H9 (cell line): Measurements from ENCODE around the gene DNAJC7. TPM values are rescaled to one million over a fixed set of nuclear protein-coding genes. Genes with fewer than 3 reads are reported as not detected.

ENCODE experiments used
- DNase-seq: peaks from one replicate; pipeline ENCODE4 v3.0.0-alpha.2; 2017
- H2AFZ ChIP-seq: one replicate; pipeline ENCODE4 v1.6.1; 2013; ENCODE audit warnings: mild to moderate bottlenecking, low read length, control low read depth, moderate library complexity
- H2AK5ac ChIP-seq: 2 replicates; pipeline ENCODE4 v1.6.1; 2013; ENCODE audit warnings: low read length, control low read depth, mixed read lengths; ENCODE audit not compliant: insufficient read length
- H2BK120ac ChIP-seq: one replicate; pipeline ENCODE4 v1.6.1; 2013; ENCODE audit warnings: low read depth, mild to moderate bottlenecking, low read length, control low read depth, inconsistent platforms; ENCODE audit not compliant: poor library complexity, severe bottlenecking
- H2BK12ac ChIP-seq: 2 replicates; pipeline ENCODE4 v1.6.1; 2013; ENCODE audit warnings: low read length, control low read depth, mixed read lengths, low read depth; ENCODE audit not compliant: insufficient read length
- H2BK15ac ChIP-seq: 2 replicates; pipeline ENCODE4 v1.6.1; 2013; ENCODE audit warnings: low read depth, low read length, control low read depth
- H2BK20ac ChIP-seq: one replicate; pipeline ENCODE4 v1.6.1; 2013; ENCODE audit warnings: low read depth, mild to moderate bottlenecking, low read length, control low read depth, inconsistent platforms; ENCODE audit not compliant: poor library complexity, severe bottlenecking
- H2BK5ac ChIP-seq: 2 replicates; pipeline ENCODE4 v1.6.1; 2013; ENCODE audit warnings: low read length, control low read depth, mixed read lengths; ENCODE audit not compliant: insufficient read length
- H3K14ac ChIP-seq: 2 replicates; pipeline ENCODE4 v1.6.1; 2013; ENCODE audit warnings: low read length, control low read depth; ENCODE audit not compliant: insufficient read depth
- H3K18ac ChIP-seq: 2 replicates; pipeline ENCODE4 v1.6.1; 2013; ENCODE audit warnings: low read depth, mild to moderate bottlenecking, mixed read lengths, low read length, control low read depth; ENCODE audit not compliant: insufficient read length
- H3K23ac ChIP-seq: 2 replicates; pipeline ENCODE4 v1.6.1; 2013; ENCODE audit warnings: low read length, control low read depth, mixed read lengths, low read depth; ENCODE audit not compliant: insufficient read length
- H3K23me2 ChIP-seq: 2 replicates; pipeline ENCODE4 v1.6.1; 2013; ENCODE audit warnings: low read depth, mild to moderate bottlenecking, mixed read lengths, low read length, control low read depth; ENCODE audit not compliant: insufficient read length, poor library complexity, severe bottlenecking
- H3K27ac ChIP-seq: 2 replicates; pipeline ENCODE4 v1.5.1; 2013; ENCODE audit warnings: low read length, control low read depth, mixed read lengths, low read depth; ENCODE audit not compliant: insufficient read length
- H3K27me3 ChIP-seq: 2 replicates; pipeline ENCODE4 v1.6.1; 2013; ENCODE audit warnings: low read length, control low read depth, inconsistent platforms; ENCODE audit not compliant: insufficient read depth
- H3K4ac ChIP-seq: 2 replicates; pipeline ENCODE4 v1.6.1; 2013; ENCODE audit warnings: low read depth, mild to moderate bottlenecking, control low read depth, inconsistent platforms, low read length, moderate library complexity
- H3K4me1 ChIP-seq: 2 replicates; pipeline ENCODE4 v1.6.1; 2013; ENCODE audit warnings: low read length, control low read depth, inconsistent platforms; ENCODE audit not compliant: insufficient read depth
- H3K4me2 ChIP-seq: 2 replicates; pipeline ENCODE4 v1.6.1; 2013; ENCODE audit warnings: low read length, control low read depth, mixed read lengths; ENCODE audit not compliant: insufficient read length, insufficient read depth
- H3K56ac ChIP-seq: 2 replicates; pipeline ENCODE4 v1.6.1; 2013; ENCODE audit warnings: low read depth, mild to moderate bottlenecking, mixed read lengths, low read length, control low read depth; ENCODE audit not compliant: insufficient read length
- H3K79me1 ChIP-seq: 2 replicates; pipeline ENCODE4 v1.6.1; 2013; ENCODE audit warnings: low read depth, mild to moderate bottlenecking, moderate library complexity, low read length, control low read depth, inconsistent platforms; ENCODE audit not compliant: insufficient read depth, poor library complexity, severe bottlenecking
- H3K79me2 ChIP-seq: 2 replicates; pipeline ENCODE4 v1.6.1; 2013; ENCODE audit warnings: low read length, control low read depth, inconsistent platforms; ENCODE audit not compliant: insufficient read depth
- H3K9ac ChIP-seq: 2 replicates; pipeline ENCODE4 v1.6.1; 2013; ENCODE audit warnings: low read length, control low read depth, mixed read lengths; ENCODE audit not compliant: insufficient read length; ENCODE audit errors: extremely low read depth
- H3K9me3 ChIP-seq: one replicate; pipeline ENCODE4 v1.6.1; 2013; ENCODE audit warnings: low read depth, low read length, inconsistent platforms; ENCODE audit not compliant: control insufficient read depth
- H3T11ph ChIP-seq: one replicate; pipeline ENCODE4 v1.6.1; 2013; ENCODE audit warnings: mild to moderate bottlenecking, low read length, control low read depth, inconsistent platforms
- H4K20me1 ChIP-seq: one replicate; pipeline ENCODE4 v1.6.1; 2013; ENCODE audit not compliant: control insufficient read depth, insufficient read length, insufficient read depth
- H4K5ac ChIP-seq: 2 replicates; pipeline ENCODE4 v1.6.1; 2013; ENCODE audit warnings: low read depth, mild to moderate bottlenecking, mixed read lengths, low read length, control low read depth; ENCODE audit not compliant: insufficient read length
- H4K8ac ChIP-seq: replicated peaks from 2 replicates; pipeline ENCODE4 v1.6.1; 2013; ENCODE audit warnings: low read length, control low read depth, mixed read lengths, low read depth; ENCODE audit not compliant: insufficient read length
- H4K91ac ChIP-seq: 2 replicates; pipeline ENCODE4 v1.6.1; 2013; ENCODE audit warnings: low read depth, mild to moderate bottlenecking, moderate library complexity, mixed read lengths, low read length, control low read depth; ENCODE audit not compliant: insufficient read length
- H3K27ac Mint-ChIP-seq, 3 experiments: 2 replicates in 2 of 3; 3 replicates in 1 of 3; pipeline ENCODE4 v1.8.0; 2020 to 2021; ENCODE audit warnings: mixed read lengths in 3 of 3, mild to moderate bottlenecking in 1 of 3, moderate library complexity in 1 of 3
- H3K27me3 Mint-ChIP-seq: 2 replicates; pipeline ENCODE4 v1.8.0; 2021; ENCODE audit warnings: low read depth, mild to moderate bottlenecking, moderate library complexity, mixed read lengths
- H3K36me3 Mint-ChIP-seq, 3 experiments: 2 replicates in 2 of 3; 3 replicates in 1 of 3; pipeline ENCODE4 v1.8.0; 2020 to 2021; ENCODE audit warnings: low read depth in 3 of 3, mixed read lengths in 3 of 3; ENCODE audit not compliant: insufficient read depth in 1 of 3
- H3K4me1 Mint-ChIP-seq, 2 experiments: 2 replicates each; pipeline ENCODE4 v1.8.0; 2020; ENCODE audit warnings: mixed read lengths in 2 of 2
- H3K4me3 Mint-ChIP-seq, 2 experiments: 2 replicates in 1 of 2; 3 replicates in 1 of 2; pipeline ENCODE4 v1.8.0; 2020 to 2021; ENCODE audit warnings: mild to moderate bottlenecking in 2 of 2, mixed read lengths in 2 of 2, moderate library complexity in 1 of 2
- H3K9me3 Mint-ChIP-seq, 2 experiments: 2 replicates in 1 of 2; 3 replicates in 1 of 2; pipeline ENCODE4 v1.8.0; 2020; ENCODE audit warnings: mild to moderate bottlenecking in 2 of 2, mixed read lengths in 2 of 2, moderate library complexity in 1 of 2
- CTCF ChIP-seq: fragments of 200-600 bp; sonication (generic); conservative IDR thresholded peaks from 3 replicates; pipeline ENCODE4 v1.8.0; 2021; ENCODE audit warnings: antibody characterized with exemption, mild to moderate bottlenecking
- WGBS: extraction: QIAGEN DNeasy Blood & Tissue Kit; methylation state at CpG from one replicate; pipeline ENCODE4 v1.1.7; 2013; ENCODE audit warnings: missing lambda C conversion rate, low lambda C conversion rate, mixed read lengths; ENCODE audit not compliant: insufficient read length; ENCODE audit errors: extremely low coverage; 5-methylcytosine and 5-hydroxymethylcytosine counted together
- total RNA-seq: library from RNA; stranded (reverse); gene quantifications from 2 replicates; pipeline ENCODE4 v1.2.1, GENCODE V29; 2021

DNAJC7 gene
- total RNA-seq, 1 experiment from 2014 or later: 141 TPM

DNA sequence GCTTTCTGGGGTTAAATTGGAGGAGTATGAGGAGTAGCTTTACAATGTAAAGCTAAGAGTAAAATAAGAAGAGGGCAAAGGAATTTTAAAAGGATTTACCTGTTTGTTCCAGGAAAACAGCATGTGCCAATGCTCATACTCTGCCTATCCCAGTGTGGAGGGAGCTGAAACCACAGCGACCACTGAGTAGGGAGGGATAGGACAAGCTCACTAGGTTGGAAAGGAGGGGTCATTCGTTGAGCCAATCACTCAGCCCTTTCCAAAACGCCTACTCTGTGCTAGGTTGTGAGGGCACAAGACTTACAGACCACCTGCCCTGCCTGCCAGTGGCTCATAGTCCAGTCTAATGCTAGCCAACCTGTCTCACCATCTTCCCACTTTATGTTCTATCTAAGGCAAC is 1.1 kb upstream of the DNAJC7 start:
- no peak overlapping the region for H4K91ac ChIP-seq
- H3K4me1 Mint-ChIP-seq: peaks cover 37 to 45% of the 10 kb centered on the region in 2 experiments
- no peak overlapping the region for H3K56ac ChIP-seq

More for the DNA sequence above, 1.1 kb upstream of the DNAJC7 start:
- peaks cover 4% of the 10 kb centered on the region; the same call in 1 of the 2 replicates for H3K4me1 ChIP-seq
- peak overlapping the region; percentile 66 for H3K9ac ChIP-seq
- H2BK120ac ChIP-seq: no peak overlapping the region
- no CpG with 5 or more reads among the region's 3 CpGs for WGBS
- no peaks in the 10 kb centered on the region; the same call in 1 of the 2 replicates for H3K27me3 ChIP-seq
- DNase-seq: peak; percentile 80
- no peaks in the 10 kb centered on the region for H3K9me3 ChIP-seq
- Mint-ChIP-seq H3K9me3 (no peaks in the 10 kb centered on the region), H3K27ac (peak overlapping the region; percentile 97 to 100 (median 98); a peak in 5 of 7 replicates), H3K4me3 (peak overlapping the region; percentile 97 to 99), H3K27me3 (no peaks in the 10 kb centered on the region), H3K36me3 (peaks cover 9 to 33% (median 25%) of the 10 kb centered on the region in 3 experiments)
- no peak overlapping the region for H3K4ac ChIP-seq
- no peak overlapping the region for H2AFZ ChIP-seq
- H4K20me1 ChIP-seq: no peaks in the 10 kb centered on the region
- no peak overlapping the region for H3K27ac ChIP-seq
- peak overlapping the region; percentile 79 for H3K4me2 ChIP-seq
- H3K79me1 ChIP-seq: no peaks in the 10 kb centered on the region
- no peak overlapping the region for H2BK5ac ChIP-seq
- H3K18ac ChIP-seq: no peak overlapping the region
- no peak for TF ChIP-seq CTCF
- H4K5ac ChIP-seq: no peak overlapping the region
- no peak overlapping the region for H2BK20ac ChIP-seq
- H3T11ph ChIP-seq: no peak overlapping the region
- H3K23me2 ChIP-seq: peaks cover 14% of the 10 kb centered on the region
- peaks cover 20% of the 10 kb centered on the region; the same call in 1 of the 2 replicates for H3K79me2 ChIP-seq
- no peak overlapping the region for H3K14ac ChIP-seq
- no peak overlapping the region for H2AK5ac ChIP-seq
- no peak overlapping the region for H4K8ac ChIP-seq
- H3K23ac ChIP-seq: no peak overlapping the region
- no peak overlapping the region for H2BK15ac ChIP-seq
- no peak overlapping the region for H2BK12ac ChIP-seq
